H1 (cell line): ENCODE data around the gene ANKRD6. TPM values are rescaled to one million over a fixed set of nuclear protein-coding genes. Genes with fewer than 3 reads are reported as not detected.

ENCODE experiments used
- CTCF ChIA-PET: fragments of 300-600 bp; sonication (Branson Sonifier 250); formaldehyde crosslinking; loops from one replicate; lab custom pipeline; 2021; ENCODE audit not compliant: partially characterized antibody; lab: Charles Lee
- POLR2A ChIA-PET: fragments of 300-600 bp; sonication (Branson Sonifier 250); formaldehyde crosslinking; loops from one replicate; lab custom pipeline; 2021; ENCODE audit warnings: inconsistent platforms; ENCODE audit not compliant: partially characterized antibody; lab: Charles Lee
- DNase-seq, 2 experiments: peaks; one replicate each; pipeline versions ENCODE4 v3.0.0 to v3.0.0-alpha.2; 2010 to 2022; ENCODE audit warnings: low spot score in 2 of 2, low read depth in 1 of 2, mixed read lengths in 1 of 2
- FAIRE-seq: peaks from 2 replicates; lab custom pipeline; 2011; peaks lifted over from hg19 to GRCh38; lab: Jason Lieb, UNC
- H2AFZ ChIP-seq: 2 replicates; pipeline ENCODE4 v1.8.1; 2012; ENCODE audit warnings: low read length, inconsistent platforms
- H2AK5ac ChIP-seq: 2 replicates; pipeline ENCODE4 v1.6.1; 2013; ENCODE audit warnings: low read depth, low read length
- H2BK120ac ChIP-seq: replicated peaks from 2 replicates; pipeline ENCODE3; 2013; ENCODE audit warnings: low read depth, low read length, inconsistent platforms
- H2BK12ac ChIP-seq: 2 replicates; pipeline ENCODE4 v1.6.1; 2013; ENCODE audit warnings: low read depth, low read length
- H2BK15ac ChIP-seq: 2 replicates; pipeline ENCODE4 v1.6.1; 2013; ENCODE audit warnings: low read length
- H2BK20ac ChIP-seq: 2 replicates; pipeline ENCODE4 v1.6.1; 2013; ENCODE audit warnings: low read length
- H2BK5ac ChIP-seq: 2 replicates; pipeline ENCODE4 v1.6.1; 2013; ENCODE audit warnings: low read depth, low read length
- H3K14ac ChIP-seq: 2 replicates; pipeline ENCODE4 v1.6.1; 2013; ENCODE audit warnings: inconsistent platforms; ENCODE audit not compliant: insufficient read length
- H3K18ac ChIP-seq: 2 replicates; pipeline ENCODE4 v1.6.1; 2013; ENCODE audit warnings: low read length; ENCODE audit errors: extremely low read depth
- H3K23ac ChIP-seq: 2 replicates; pipeline ENCODE4 v1.6.1; 2013; ENCODE audit warnings: inconsistent platforms; ENCODE audit not compliant: insufficient read length
- H3K23me2 ChIP-seq: 2 replicates; pipeline ENCODE4 v1.6.1; 2013; ENCODE audit warnings: low read depth, low read length
- H3K27ac ChIP-seq: 2 replicates; pipeline ENCODE4 v1.6.1; 2011; ENCODE audit warnings: low read depth, low read length, inconsistent platforms
- H3K27me3 ChIP-seq, 4 experiments: replicated peaks in 1 of 4; 1 replicate in 1 of 4; 2 replicates in 3 of 4; pipeline versions ENCODE4 v1.6.1 to v1.8.1; 2011 to 2013; ENCODE audit warnings: low read length in 3 of 4, mild to moderate bottlenecking in 3 of 4, inconsistent platforms in 2 of 4, mixed read lengths in 2 of 4, moderate library complexity in 1 of 4; ENCODE audit not compliant: control insufficient read depth in 3 of 4, insufficient read depth in 3 of 4; ENCODE audit errors: extremely low read depth in 1 of 4
- H3K36me3 ChIP-seq, 4 experiments: 2 replicates each; pipeline versions ENCODE4 v1.6.1 to v1.8.1; 2011 to 2013; ENCODE audit warnings: mild to moderate bottlenecking in 4 of 4, low read length in 3 of 4, moderate library complexity in 2 of 4, control low read depth in 1 of 4, inconsistent platforms in 1 of 4; ENCODE audit not compliant: insufficient read depth in 4 of 4, control insufficient read depth in 2 of 4
- H3K4ac ChIP-seq: replicated peaks from 2 replicates; pipeline ENCODE3; 2013; ENCODE audit warnings: low read length, low read depth, mixed read lengths, inconsistent platforms; ENCODE audit not compliant: insufficient read length
- H3K4me1 ChIP-seq, 4 experiments: replicated peaks in 1 of 4; 1 replicate in 1 of 4; 2 replicates in 3 of 4; pipeline versions ENCODE4 v1.6.1 to v1.8.1; 2011 to 2013; ENCODE audit warnings: low read length in 3 of 4, inconsistent platforms in 2 of 4, mixed read lengths in 1 of 4; ENCODE audit not compliant: insufficient read depth in 4 of 4, control insufficient read depth in 3 of 4
- H3K4me2 ChIP-seq, 2 experiments: 2 replicates each; pipeline versions ENCODE4 v1.6.1 to v1.8.1; 2011 to 2013; ENCODE audit warnings: low read depth in 2 of 2, low read length in 2 of 2, control low read depth in 1 of 2, inconsistent platforms in 1 of 2, mild to moderate bottlenecking in 1 of 2; ENCODE audit not compliant: insufficient read depth in 1 of 2
- H3K4me3 ChIP-seq, 4 experiments: fragments of 200-600, 300-600 bp in 1 of 4; sonication (generic), shearing (Covaris generic), sonication (Bioruptor Twin) in 1 of 4; 2 replicates each; pipeline versions ENCODE4 v1.5.1 to v1.8.1; 2011 to 2016; ENCODE audit warnings: low read length in 4 of 4, low read depth in 3 of 4, control low read depth in 2 of 4, inconsistent platforms in 2 of 4, mild to moderate bottlenecking in 2 of 4, mixed read lengths in 1 of 4, moderate library complexity in 1 of 4; ENCODE audit not compliant: insufficient read depth in 2 of 4; ENCODE audit errors: extremely low read depth in 1 of 4
- H3K56ac ChIP-seq: replicated peaks from 2 replicates; pipeline ENCODE3; 2013; ENCODE audit warnings: low read depth, mild to moderate bottlenecking, mixed read lengths, low read length, inconsistent platforms; ENCODE audit not compliant: insufficient read length
- H3K79me1 ChIP-seq: 2 replicates; pipeline ENCODE4 v1.6.1; 2013; ENCODE audit warnings: low read depth, low read length, control low read depth
- H3K79me2 ChIP-seq, 2 experiments: 2 replicates each; pipeline versions ENCODE4 v1.6.1 to v1.8.1; 2012 to 2013; ENCODE audit warnings: low read length in 2 of 2, mild to moderate bottlenecking in 2 of 2, inconsistent platforms in 1 of 2; ENCODE audit not compliant: insufficient read depth in 2 of 2, control insufficient read depth in 1 of 2
- H3K9ac ChIP-seq, 4 experiments: replicated peaks in 1 of 4; 1 replicate in 1 of 4; 2 replicates in 3 of 4; pipeline versions ENCODE4 v1.6.1 to v1.8.1; 2011 to 2013; ENCODE audit warnings: low read depth in 3 of 4, low read length in 3 of 4, control low read depth in 2 of 4, mild to moderate bottlenecking in 2 of 4, moderate library complexity in 2 of 4, inconsistent platforms in 1 of 4; ENCODE audit errors: extremely low read depth in 1 of 4
- H3K9me3 ChIP-seq, 2 experiments: 2 replicates each; pipeline versions ENCODE4 v1.6.1 to v1.8.1; 2012 to 2013; ENCODE audit warnings: mild to moderate bottlenecking in 2 of 2, moderate library complexity in 2 of 2, control low read depth in 1 of 2, inconsistent platforms in 1 of 2, low read depth in 1 of 2, low read length in 1 of 2, mixed read lengths in 1 of 2; ENCODE audit not compliant: insufficient read depth in 2 of 2
- H4K20me1 ChIP-seq, 2 experiments: replicated peaks in 1 of 2; 2 replicates each; pipeline versions ENCODE3 to v1.8.1; 2011 to 2013; ENCODE audit warnings: inconsistent platforms in 2 of 2, low read length in 2 of 2, mild to moderate bottlenecking in 1 of 2; ENCODE audit not compliant: insufficient read depth in 2 of 2, control insufficient read depth in 1 of 2
- H4K5ac ChIP-seq: 2 replicates; pipeline ENCODE4 v1.6.1; 2013; ENCODE audit warnings: low read length, low read depth, mixed read lengths, inconsistent platforms; ENCODE audit not compliant: insufficient read length
- H4K8ac ChIP-seq: 2 replicates; pipeline ENCODE4 v1.8.0; 2013; ENCODE audit warnings: mild to moderate bottlenecking, moderate library complexity, low read length, inconsistent platforms; ENCODE audit not compliant: insufficient read depth; ENCODE audit errors: extremely low read depth
- H4K91ac ChIP-seq: replicated peaks from 2 replicates; pipeline ENCODE3; 2013; ENCODE audit warnings: low read length, mixed read lengths, inconsistent platforms; ENCODE audit not compliant: insufficient read length
- BRCA1 ChIP-seq: IDR thresholded peaks from 2 replicates; pipeline ENCODE4 v1.6.1; 2012; ENCODE audit warnings: low read depth, low read length, improper control_type of control experiment
- CTCF ChIP-seq, 3 experiments: IDR thresholded peaks; 1 replicate in 2 of 3; 2 replicates in 1 of 3; pipeline versions ENCODE4 v1.5.1 to v1.6.1; 2011; ENCODE audit warnings: low read length in 3 of 3, mild to moderate bottlenecking in 3 of 3, inconsistent platforms in 2 of 3, low read depth in 1 of 3, moderate library complexity in 1 of 3; ENCODE audit not compliant: insufficient read depth in 1 of 3; ENCODE audit errors: control extremely low read depth in 1 of 3
- E2F6 ChIP-seq: IDR thresholded peaks from 2 replicates; pipeline ENCODE4 v1.6.1; 2012; ENCODE audit warnings: inconsistent platforms
- EZH2 ChIP-seq: fragments of 200-600 bp; sonication (generic); IDR thresholded peaks from 2 replicates; pipeline ENCODE4 v1.7.1; 2012; ENCODE audit warnings: low read depth, mild to moderate bottlenecking, moderate library complexity, low read length, inconsistent platforms; ENCODE audit not compliant: severe bottlenecking
- POU5F1 ChIP-seq: IDR thresholded peaks from 2 replicates; pipeline ENCODE4 v1.6.1; 2011; ENCODE audit warnings: low read depth, mild to moderate bottlenecking, low read length, moderate library complexity
- SAP30 ChIP-seq: fragments of 300-600 bp; sonication (generic); IDR thresholded peaks from 2 replicates; pipeline ENCODE4 v1.7.1; 2012; ENCODE audit warnings: low read length, moderate library complexity, mild to moderate bottlenecking, inconsistent platforms; ENCODE audit not compliant: insufficient read depth, insufficient replicate concordance
- TAF1 ChIP-seq: IDR thresholded peaks from 2 replicates; pipeline ENCODE4 v1.6.1; 2011; ENCODE audit warnings: mild to moderate bottlenecking, low read depth, low read length
- WGBS, 2 experiments: shearing (Covaris generic) in 1 of 2; methylation state at CpG; one replicate each; pipeline versions ENCODE4 v1.1.6 to v1.1.7; 2013 to 2015; ENCODE audit warnings: low lambda C conversion rate in 2 of 2, mixed read lengths in 2 of 2, inconsistent platforms in 1 of 2, low coverage in 1 of 2, missing lambda C conversion rate in 1 of 2; ENCODE audit not compliant: insufficient replicate concordance in 2 of 2, insufficient coverage in 1 of 2, insufficient read length in 1 of 2; ENCODE audit errors: extremely low coverage in 1 of 2, missing lambda C conversion rate in 1 of 2; 5-methylcytosine and 5-hydroxymethylcytosine counted together
- polyA plus RNA-seq, 7 experiments: library from polyadenylated mRNA; depleted of rRNA in 3 of 7; stranded (reverse) in 5 of 7; unstranded in 2 of 7; fragments of >200 nt in 5 of 7; fragments of 200-250 nt in 2 of 7; gene quantifications; 1 replicate in 5 of 7; 2 replicates in 1 of 7; 4 replicates in 1 of 7; pipeline versions ENCODE4 v1.2.1 to v1.2.3, GENCODE V29; 2011 to 2013; ENCODE audit warnings: missing spikeins in 2 of 7, mixed read lengths in 2 of 7
- total RNA-seq: library from RNA; stranded (reverse); fragmentation: NEBNext Ultra II Directional; extraction: Animal tissue kit (Norgen Biotek cat#: 25700); gene quantifications from 2 replicates; pipeline ENCODE4 v1.2.1, GENCODE V29; 2021
- TF ChIP-seq, protein P1 (sequence below): IDR thresholded peaks from 2 replicates; pipeline ENCODE4 v1.6.1; 2012; ENCODE audit warnings: inconsistent platforms
- TF ChIP-seq, protein P2 (sequence below): IDR thresholded peaks from 2 replicates; pipeline ENCODE4 v1.6.1; 2011; ENCODE audit warnings: low read length, improper control_type of control experiment

ANKRD6 gene
- total and polyA plus RNA-seq, 2 of the 8 experiments (the other 6 are each of a cell fraction or from before 2014, with no cell fraction given) = 5.9 to 12.8 TPM

DNA sequence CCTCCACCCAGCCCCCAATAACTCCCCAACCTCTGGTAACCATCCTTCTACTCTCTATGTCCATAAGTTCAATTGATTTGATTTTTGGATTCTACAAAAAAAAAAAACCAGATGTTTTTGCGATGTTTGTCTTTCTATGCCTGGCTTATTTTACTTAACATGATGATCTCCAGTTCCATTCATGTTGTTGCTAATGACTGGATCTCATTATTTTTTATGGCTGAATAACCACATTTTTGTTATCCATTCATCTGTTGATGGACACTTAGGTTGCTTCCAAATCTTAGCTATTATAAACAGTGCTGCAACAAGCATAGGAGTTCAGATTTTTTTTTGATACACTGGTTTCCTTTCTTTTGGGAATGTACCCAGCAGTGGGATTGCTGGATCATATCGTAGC lies 106.8 kb downstream of the ANKRD6 start:
- Histone ChIP-seq H2AFZ (no peak overlapping the region), H2BK20ac (no peak overlapping the region), H2AK5ac (no peak overlapping the region), H3K18ac (no peak overlapping the region), H3K36me3 (no peaks in the 10 kb centered on the region), H3K9ac (no peak overlapping the region), H3K23me2 (no peaks in the 10 kb centered on the region), H3K4me3 (no peak overlapping the region), H2BK5ac (no peak overlapping the region), H4K8ac (no peak overlapping the region), H3K4me2 (no peak overlapping the region), H4K20me1 (no peaks in the 10 kb centered on the region), H3K23ac (no peak overlapping the region), H3K56ac (no peak overlapping the region), H3K79me1 (no peaks in the 10 kb centered on the region), H3K4me1 (peaks cover 0 to 5% (median 3%) of the 10 kb centered on the region in 4 experiments; a peak in 3 of 7 replicates), H3K27ac (no peak overlapping the region), H3K79me2 (no peaks in the 10 kb centered on the region), H3K27me3 (no peaks in the 10 kb centered on the region), H4K91ac (no peak overlapping the region), H3K9me3 (no peaks in the 10 kb centered on the region), H4K5ac (no peak overlapping the region), H3K4ac (no peak overlapping the region), H2BK15ac (no peak overlapping the region), H2BK120ac (no peak overlapping the region), H3K14ac (no peak overlapping the region), H2BK12ac (no peak overlapping the region)
- FAIRE-seq (no peak), DNase-seq (no peak)
- CTCF ChIA-PET = interaction anchor here (0.6 kb wide), 1 partner anchor 107 kb away, joined by 3 read pairs; no protein-coding TSS in a partner anchor
- WGBS, 2 experiments = 100% methylated on average over 2 of the region's 2 CpGs; no CpG with 5 or more reads in 1 of the 2 experiments
- POLR2A ChIA-PET = no interaction called here
- TF ChIP-seq TAF1 = no peak
- TF ChIP-seq SAP30 = no peak
- TF ChIP-seq EZH2 = no peak
- TF ChIP-seq E2F6 = no peak
- no peak for TF ChIP-seq CTCF (IDR thresholded peaks at IDR 0.05; ENCODE audit: control extremely low read depth in 1 of 3, insufficient read depth in 1 of 3, low read depth in 1 of 3, low read length in 3 of 3)
- TF ChIP-seq, protein P1, sequence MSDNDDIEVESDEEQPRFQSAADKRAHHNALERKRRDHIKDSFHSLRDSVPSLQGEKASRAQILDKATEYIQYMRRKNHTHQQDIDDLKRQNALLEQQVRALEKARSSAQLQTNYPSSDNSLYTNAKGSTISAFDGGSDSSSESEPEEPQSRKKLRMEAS = no peak
- TF ChIP-seq, protein P2, sequence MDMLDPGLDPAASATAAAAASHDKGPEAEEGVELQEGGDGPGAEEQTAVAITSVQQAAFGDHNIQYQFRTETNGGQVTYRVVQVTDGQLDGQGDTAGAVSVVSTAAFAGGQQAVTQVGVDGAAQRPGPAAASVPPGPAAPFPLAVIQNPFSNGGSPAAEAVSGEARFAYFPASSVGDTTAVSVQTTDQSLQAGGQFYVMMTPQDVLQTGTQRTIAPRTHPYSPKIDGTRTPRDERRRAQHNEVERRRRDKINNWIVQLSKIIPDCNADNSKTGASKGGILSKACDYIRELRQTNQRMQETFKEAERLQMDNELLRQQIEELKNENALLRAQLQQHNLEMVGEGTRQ = no peak
- TF ChIP-seq BRCA1 = no peak
- no peak for TF ChIP-seq POU5F1
